NOMO-1 (cell line): ENCODE data around the gene NEBL.

Experiments used
- DNase-seq, 2 experiments: peaks; one replicate each; lab custom pipeline; 2025; ENCODE audit not compliant: unreplicated experiment in 2 of 2; lab: John Stamatoyannopoulos, UW

The NEBL gene

DNA sequence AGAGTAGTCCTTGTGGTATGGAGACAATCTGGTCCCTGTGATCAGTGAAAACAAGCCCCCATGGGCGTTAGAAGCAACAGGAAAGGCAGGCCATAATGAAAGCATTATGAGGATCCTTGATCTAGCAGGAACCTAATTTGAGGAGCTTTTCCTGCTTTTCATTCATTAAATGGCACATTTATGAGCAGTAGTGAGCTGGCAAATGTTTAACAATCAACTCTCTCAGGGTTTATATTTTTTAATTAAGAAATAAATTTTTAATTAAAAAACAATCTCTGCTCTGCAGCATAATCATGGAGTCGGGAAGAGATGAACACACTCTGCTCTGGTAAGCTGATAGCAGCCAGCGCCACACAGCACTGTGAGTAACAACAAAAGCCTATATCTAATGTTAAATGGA lies 11.3 kb upstream of the NEBL start:
- DNase-seq: no peak

DNA sequence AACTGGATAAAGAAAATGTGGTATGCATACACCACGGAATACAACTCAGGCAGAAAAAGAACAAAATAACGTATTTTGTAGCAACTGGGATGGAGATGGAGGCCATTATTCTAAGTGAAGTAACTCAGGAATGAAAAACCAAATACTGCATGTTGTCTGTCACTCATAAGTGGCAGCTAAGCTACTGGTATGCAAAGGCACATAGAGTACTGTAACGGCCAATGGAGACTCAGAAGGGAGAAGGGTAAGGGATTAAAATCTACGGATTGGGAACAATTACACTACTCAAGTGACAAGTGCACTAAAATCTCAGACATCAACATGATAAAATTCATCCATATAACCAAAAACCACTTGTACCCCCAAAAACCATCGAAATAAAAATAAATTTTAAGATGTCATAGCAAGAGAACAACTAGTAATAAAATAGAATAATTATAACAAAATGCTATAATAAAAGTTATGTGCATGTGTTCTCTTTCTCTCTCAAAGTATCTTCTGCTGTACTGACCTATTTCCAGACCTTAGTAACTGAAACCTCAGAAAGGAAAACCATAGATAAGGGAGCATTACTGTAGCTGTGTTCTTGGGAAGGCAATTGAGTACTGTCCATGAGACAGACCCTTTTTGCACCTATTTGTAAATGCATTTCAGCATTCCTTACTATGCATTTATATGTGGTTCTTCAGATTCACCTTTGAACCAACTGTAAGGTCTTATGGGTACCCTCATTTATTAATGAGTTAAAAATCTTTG lies 6.7 kb upstream of the NEBL start:
- DNase-seq: no peak

DNA sequence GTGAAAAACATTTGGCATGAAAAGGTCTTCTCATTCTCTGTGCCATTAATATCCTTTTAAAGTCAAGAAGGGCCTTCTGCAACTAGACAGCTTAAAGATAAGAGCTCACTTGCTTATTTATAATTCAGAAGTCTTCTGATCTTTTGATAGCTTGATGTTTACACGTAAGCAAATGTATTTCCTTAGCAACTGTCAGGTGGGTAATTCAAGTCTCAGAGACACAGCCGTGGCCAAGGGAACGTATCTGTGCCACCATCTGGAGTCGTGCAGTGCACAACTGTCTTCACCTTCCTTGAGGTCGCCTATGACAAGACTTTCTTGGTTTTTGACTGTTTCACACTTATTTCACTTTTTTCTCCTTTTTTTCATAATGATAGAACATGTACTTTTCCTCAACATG lies 4.0 kb upstream of the NEBL start:
- DNase-seq: no peak

DNA sequence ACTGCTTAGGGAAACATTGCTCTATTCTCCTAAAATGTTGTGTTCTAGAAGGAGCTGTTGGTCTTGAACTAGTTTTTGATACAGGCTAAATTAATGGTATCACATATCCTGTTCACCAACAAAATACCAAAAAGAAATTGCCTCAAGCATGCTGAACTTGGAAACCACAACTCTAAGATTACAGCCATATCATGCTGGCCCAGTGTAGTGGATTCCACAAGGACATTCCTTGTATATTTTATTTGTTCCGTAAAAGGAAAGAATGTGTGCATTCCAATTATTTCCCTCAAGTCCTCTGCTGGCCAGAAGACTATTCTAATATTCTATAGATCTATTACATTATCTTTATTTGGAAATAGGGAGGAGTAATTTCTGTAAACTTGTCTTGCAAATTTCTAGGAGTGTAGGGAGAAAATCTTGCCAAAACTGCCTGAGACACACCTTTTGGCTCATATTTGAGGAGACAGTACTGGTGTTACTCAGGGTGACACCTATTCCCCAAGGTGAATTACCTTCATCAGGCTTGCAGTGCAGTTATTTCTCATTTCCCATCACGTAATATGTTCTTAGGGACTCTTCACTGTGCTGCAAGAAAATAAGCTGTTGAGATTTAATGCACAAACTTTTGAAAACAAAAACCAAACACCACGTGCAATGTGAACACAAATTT lies 1.9 kb upstream of the NEBL start:
- DNase-seq: no peak

DNA sequence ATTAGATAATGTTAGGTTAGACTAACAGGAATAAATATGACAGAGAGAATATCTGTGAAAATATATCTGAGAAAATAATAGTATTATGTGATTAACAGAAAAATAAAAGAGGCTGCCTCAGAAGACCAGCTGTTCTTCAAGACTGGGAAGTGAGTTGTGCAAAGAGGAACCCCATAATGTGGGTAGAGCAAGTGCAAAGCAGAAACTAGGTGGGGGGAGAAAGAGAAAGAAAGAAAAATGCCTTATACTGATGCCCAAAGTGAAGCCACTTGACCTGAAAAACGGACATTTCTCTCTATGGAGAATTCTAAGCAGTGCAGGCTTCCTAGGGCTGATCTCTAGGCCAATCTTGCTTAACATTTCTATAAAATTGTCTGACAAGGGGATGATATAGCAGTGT lies 3.8 kb downstream of the NEBL start:
- DNase-seq: peak; percentile 38 to 43

DNA sequence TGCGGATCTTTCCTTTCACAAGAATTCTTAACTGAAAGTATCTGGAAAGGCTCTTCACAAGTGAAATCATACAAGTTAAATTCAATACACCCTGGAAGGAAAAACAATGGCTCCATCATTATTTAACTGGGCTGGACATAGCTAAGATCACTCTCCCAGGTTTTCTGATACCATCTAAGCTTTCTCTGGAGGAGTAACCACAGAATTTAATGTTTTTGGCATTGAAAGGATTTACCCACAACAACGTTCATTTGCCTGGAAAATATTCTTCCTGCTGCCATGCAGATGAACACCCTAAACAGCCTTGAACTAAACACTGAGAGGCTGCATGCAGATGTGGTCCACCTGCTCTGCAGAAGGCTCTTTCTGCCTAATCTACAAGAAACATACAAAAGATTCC lies 4.3 kb downstream of the NEBL start:
- DNase-seq: no peak

DNA sequence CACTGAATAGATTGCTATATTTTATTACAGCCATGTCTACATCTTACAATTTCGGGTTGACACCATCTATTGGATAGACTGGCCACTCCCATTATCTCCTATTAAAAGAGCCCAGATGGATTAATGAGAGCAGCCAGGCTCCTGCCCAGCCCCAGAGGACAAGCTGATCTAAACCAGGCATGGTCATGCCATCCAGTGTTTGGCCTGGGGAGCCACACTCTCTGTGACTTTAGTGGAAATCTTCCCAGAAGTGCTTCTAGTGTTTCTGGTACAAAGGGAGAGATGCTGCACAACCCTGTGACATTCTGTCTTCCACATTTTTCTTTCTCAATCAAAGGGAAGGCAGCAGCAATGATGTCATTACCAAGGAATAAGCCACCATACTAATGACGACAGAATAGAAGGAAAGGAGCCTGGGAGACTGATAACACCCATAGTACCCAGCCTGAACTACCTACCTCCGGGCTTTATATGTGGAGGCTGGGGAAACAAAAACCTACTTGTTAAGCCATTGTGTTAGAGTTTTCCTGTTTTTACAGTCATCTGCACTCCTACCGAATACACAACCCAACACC lies 5.0 kb downstream of the NEBL start:
- DNase-seq: no peak

DNA sequence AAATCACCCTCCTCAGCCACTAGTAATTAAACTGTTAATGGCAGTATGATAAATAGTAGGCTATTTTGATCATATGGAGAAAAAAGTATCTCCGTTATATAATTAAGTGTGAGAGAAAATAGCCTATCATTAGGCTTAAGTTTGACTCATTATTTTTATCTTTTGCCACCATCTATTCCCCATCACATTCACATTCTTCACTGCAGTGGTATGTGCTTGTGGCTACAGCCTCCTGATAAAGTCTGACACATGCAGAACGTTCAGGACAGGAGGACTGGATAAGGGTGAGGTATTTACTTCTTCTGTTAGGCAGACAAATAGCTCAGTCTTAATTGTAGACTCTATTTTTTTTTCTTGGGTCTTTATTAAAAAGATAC lies 5.8 kb downstream of the NEBL start:
- no peak for DNase-seq

DNA sequence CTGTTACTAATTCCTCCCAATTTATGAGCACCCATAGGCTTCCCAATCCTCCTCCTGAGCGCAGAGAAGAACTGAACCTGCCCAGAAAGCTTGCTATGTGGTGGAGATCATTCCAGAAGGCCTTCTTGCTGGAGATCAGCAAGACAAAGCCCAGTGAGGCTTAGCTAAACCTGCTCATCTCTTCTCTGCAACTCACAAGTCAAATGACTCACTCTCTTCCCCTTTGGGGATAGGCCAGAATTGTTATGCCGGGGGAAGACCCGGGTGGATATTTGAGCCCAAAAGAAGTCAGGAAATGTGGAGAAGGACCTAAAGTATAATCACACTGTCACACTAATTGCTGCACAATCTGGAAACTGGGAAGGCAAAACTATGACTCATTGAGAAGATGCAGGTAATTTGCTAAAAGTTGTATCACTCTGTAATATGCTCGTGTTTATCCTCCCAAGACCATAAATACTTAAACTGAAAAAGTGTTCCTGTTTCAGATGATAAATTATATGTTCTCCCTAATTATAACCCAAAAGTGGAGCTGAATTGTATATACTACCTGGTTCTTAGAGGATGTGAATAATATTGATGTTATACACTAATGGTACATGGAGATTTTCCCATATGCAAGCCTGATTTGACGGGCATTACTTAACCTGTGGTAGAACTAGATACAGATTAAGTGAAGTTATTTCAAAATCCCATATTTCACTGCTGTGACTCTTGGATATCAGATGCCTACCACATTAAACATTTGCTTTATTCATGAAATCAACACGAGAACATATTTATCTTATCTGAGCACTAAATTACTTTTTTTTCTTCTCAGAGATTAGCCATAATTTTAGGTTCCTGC lies 6.4 kb downstream of the NEBL start:
- DNase-seq: no peak

DNA sequence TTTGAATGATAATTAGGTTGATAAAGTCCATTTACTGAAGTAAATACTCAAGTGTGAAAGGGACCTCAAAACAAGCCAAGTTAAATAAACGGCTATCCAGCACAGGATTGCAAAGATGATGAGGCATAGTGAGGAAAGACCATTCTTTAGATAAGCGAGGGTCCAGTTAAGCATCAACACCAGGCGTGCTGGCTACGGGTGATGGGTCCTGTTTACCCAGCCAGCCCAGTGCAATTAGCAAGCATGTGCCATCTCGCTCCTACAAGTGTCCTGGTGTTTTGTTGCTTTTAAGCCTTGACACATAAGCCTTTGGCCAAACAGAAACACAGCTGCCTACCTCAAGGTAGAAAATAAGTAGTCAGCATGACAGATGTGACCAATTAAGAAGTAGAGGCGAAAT lies 7.1 kb downstream of the NEBL start:
- no peak for DNase-seq

DNA sequence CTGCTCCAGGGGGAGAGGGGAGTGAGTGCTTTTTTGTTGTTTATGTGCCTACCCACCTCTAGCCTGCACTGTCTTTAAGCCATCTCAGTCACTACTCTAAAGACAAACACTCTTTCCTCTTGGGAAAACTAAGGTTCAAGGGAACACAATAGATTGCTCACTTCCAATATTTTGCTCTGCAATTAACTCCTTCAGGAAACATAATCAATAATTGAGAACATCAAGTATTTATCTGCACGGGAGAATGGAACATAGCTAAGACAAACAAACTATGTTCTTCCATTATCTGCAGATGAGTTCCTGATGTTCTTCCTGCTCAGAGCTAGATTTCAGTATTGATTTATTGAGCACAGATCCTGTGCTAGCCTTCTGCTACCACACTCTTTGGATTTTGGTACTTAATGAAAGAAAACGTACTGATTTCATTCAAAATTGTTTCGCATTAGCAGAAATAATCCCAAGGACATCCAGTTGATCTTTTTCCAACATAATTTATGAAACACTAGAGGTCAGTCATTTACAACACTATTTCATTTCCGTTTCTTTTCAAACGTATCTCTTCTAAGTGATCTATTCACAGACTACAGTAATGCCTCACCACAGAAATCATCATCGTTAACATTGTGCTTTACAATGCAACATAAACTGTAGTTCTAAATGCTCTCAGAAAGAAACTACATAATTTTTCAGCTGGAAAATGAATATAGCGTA lies 8.3 kb downstream of the NEBL start:
- peak in 1 of 2 experiments; percentile 36 for DNase-seq

DNA sequence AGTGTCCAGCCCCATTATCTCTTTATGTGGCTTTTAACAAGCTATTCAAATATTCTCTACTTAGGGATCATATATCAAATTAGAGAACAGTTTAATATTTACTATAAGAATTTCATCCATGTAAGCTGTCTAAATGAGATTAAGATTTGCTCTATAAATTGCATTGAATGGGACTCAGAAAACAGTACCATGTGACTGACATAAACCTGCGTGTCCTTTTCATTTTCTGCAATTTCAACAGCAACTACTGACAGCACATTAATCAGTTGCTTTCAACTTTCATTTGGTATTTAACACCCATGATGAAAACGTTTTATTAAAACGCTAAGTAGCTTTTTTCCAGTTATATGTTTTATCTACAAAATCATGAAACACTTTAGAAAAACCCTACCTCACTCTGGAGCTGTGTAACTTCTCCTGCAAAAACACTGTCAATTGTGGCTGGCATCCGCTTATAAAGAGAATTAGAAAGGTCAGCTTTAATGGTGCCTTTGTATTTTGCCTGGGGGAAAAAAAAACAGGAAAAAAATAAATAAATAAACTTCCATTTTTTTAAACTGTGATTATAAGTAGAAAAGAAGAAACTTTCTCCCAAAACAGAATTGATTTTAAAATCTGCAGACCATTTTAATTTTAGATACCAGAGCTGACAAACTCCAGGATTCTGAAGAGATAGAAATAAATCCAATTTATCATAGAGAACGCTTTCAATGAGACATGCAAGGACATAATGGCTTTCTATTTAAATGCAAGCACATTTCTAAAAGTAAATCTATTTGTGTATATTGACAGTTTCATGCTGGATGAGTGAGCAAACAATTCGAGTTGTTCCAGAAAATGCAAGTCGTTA lies 9.2 kb downstream of the NEBL start:
- no peak for DNase-seq

DNA sequence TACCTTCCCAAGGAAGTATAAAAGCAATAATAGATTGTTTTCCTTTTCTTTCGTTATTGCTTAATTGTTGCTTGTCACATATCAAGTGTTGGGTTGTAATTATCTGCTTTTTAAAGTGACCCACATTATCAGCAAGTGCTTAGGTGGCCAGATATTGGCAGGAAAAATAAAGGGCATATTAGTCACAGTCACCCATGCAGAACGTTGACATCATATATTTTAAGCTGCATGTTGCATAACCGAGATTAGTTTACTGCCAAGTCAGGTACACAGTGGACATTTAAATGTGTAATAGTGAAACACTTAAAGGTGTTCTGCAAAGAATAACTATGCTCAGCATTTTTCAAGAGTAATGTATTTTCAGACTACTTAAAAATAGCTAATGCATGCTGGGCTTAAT lies 11.4 kb downstream of the NEBL start:
- DNase-seq: no peak

DNA sequence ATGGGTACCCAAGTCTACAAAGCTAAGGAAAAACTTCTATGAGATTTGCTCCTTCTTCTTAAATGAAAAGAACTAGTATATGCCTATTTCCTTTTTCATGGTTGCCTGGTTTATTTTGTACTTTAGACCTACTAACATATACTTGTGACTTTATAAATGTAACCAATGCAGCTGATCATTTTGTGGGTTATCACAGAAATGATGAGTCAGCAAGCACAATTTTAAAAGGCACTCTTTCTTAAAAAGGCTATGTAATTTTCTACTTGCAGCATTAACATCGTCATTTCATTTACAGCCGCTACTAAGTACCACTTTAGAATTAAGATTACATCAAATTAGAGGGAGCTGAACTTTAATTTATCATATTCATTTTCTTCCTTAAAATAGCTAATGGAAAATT lies 13.6 kb downstream of the NEBL start:
- DNase-seq: no peak

DNA sequence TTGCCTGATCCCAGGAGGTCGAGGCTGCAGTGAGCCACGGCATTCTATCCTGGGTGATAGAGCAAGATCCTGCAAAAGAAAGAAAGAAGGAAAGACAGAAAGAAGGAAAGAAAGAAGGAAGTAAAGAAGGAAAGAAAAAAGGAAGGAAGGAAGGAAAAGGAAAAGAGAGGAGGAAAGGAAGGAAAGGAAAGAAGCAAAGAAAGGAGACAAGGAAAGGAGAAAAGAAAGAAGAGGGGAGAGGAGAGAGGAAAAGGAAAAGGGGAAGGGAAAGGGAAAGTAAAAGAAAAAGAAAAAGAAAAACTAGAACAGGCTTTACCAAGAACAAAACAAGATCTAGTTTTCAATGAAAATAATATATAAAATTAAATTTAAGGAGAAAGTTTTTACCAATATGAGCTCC lies 15.0 kb downstream of the NEBL start:
- peak in 1 of 2 experiments; percentile 7 for DNase-seq

DNA sequence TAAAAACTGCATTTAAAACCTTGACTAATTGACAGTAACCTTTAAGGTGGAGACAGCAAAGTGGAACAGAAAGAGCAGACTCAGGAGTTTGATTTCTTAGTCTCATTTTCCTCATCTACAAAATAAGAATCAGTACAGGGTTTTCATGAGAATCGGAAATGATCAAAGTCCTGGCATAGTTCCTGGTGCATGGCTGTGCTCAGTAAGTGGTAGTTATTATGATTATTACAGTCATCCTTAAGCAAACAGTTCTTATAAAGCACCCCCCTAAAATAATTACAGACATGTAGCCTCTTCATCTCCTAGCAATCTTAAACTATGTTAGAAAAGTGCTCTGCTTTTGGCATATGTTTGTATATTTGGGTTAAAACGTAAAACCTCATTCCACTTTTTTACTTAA lies 18.0 kb downstream of the NEBL start:
- DNase-seq: no peak

DNA sequence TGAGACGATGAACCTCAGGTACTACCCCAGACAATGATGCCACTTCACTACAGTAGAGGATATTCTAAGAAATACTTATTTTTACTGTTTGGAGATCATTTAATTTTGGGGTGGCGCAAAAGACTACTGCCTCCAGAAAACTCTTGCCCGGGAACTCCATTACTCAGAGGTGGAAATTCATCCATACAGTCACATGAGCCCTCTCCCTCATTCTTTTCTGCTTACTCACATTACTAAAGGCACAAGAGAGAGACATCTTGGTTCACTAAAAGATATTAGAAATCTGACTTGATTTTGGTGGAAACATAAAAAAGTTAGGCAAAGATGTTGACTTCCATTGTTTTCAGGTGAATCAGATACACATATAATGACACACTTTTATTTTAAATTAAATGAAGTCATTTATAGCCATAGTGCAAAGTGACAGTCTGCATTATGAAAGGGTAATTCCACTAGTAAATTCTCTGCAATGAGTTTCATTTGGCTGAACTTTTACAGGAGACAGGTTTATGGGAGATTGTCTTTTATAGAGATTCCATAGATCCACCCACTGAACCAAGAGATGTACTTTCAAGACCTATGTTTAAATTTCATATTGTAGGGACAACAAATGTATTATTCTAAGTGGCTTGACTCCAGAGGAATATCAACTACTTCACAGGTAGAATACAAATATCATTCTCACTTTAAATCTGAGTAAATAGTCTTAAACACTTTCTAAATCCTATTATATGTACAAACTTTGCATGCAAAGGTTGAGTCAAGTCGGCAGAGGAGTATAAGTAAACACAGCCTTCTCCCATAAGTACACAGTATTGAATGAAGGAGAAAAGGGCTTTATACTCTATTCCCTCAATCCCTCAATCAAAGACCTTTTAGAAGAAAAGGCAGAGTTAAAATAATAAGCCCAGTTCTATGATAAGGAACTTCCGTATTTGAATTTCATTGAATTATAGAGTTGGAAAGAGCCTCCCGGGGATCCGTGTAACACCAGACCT lies 18.8 kb downstream of the NEBL start:
- no peak for DNase-seq

DNA sequence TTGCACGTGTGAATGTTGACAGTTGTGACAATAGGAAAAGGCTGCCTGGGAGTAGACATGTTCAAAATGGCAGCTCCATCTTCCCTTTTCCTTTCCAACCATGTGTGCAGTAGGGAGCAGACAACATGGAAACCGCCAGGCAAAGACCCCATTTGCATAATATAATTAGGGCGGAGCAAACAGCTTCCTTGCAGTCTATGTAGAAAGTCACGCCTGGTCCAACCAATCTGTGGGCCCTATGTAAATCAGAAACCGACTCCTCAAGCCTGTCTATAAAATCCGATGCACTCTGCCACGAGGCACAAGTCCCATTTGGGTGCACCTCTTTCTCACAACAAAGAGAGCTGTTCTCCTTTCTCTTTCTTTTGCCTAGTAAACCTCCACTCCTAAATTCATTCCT lies 19.6 kb downstream of the NEBL start:
- no peak for DNase-seq

DNA sequence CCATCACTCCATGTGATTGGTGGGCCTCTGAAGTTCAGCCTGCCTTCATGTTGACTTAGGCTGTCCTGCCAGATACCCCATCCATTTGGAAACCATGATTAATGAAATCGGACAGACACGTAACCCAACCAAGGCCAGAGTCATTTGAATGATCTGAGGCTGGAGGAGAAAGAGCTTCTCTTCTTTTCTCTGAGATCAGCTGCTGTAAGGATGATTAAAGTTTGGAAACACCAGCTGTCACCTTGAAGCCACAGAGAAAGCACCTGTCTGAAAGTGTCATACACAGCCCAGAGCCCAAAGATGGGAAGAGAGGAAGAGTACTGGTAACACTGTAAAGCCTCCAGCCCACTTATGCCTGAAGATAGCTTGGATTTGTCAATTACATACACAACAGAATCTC lies 22.9 kb downstream of the NEBL start:
- DNase-seq: no peak
